CD4-positive, alpha-beta memory T cell (primary cell): ENCODE measurements around the gene SH3BGRL. TPM values are rescaled to one million over a fixed set of nuclear protein-coding genes. Genes with fewer than 3 reads are reported as not detected.

ENCODE experiments used
- CTCF ChIA-PET: fragments of 350-600 bp; sonication (Branson Sonifier 250); formaldehyde crosslinking; loops from one replicate; lab custom pipeline; 2021; ENCODE audit warnings: inconsistent platforms; ENCODE audit not compliant: partially characterized antibody; lab: Charles Lee
- POLR2A ChIA-PET: fragments of 350-600 bp; sonication (Branson Sonifier 250); formaldehyde crosslinking; loops from one replicate; lab custom pipeline; 2021; ENCODE audit not compliant: partially characterized antibody; lab: Charles Lee
- DNase-seq, 5 donors: peaks; one replicate each; pipeline versions ENCODE4 v3.0.0 to v3.0.0-alpha.2; 2020 to 2022; ENCODE audit warnings: mixed read lengths in 1 of 5
- H3K27ac ChIP-seq: one replicate; pipeline ENCODE4 v1.7.0; 2013; ENCODE audit warnings: low read depth, low read length
- H3K27me3 ChIP-seq: 2 replicates; pipeline ENCODE4 v1.7.0; 2013; ENCODE audit warnings: mild to moderate bottlenecking, low read length, moderate library complexity; ENCODE audit not compliant: insufficient read depth
- H3K36me3 ChIP-seq: 2 replicates; pipeline ENCODE4 v1.7.0; 2013; ENCODE audit warnings: mild to moderate bottlenecking, low read length, moderate library complexity; ENCODE audit not compliant: insufficient read depth
- H3K4me1 ChIP-seq: 2 replicates; pipeline ENCODE4 v1.7.0; 2013; ENCODE audit warnings: mild to moderate bottlenecking, low read length, moderate library complexity; ENCODE audit not compliant: insufficient read depth
- H3K4me3 ChIP-seq, 2 donors: one replicate each; pipeline ENCODE4 v1.7.0; 2013; ENCODE audit warnings: low read length in 2 of 2, mild to moderate bottlenecking in 1 of 2
- H3K9me3 ChIP-seq, 2 donors: one replicate each; pipeline ENCODE4 v1.7.0; 2013; ENCODE audit warnings: low read length in 2 of 2, control low read depth in 1 of 2; ENCODE audit not compliant: control insufficient read depth in 1 of 2
- H3K27ac Mint-ChIP-seq, 7 donors: one replicate each; pipeline ENCODE4 v1.8.0; 2020 to 2021; ENCODE audit warnings: mixed read lengths in 7 of 7, mild to moderate bottlenecking in 6 of 7, inconsistent platforms in 3 of 7, moderate library complexity in 3 of 7
- H3K27me3 Mint-ChIP-seq, 2 donors: one replicate each; pipeline ENCODE4 v1.8.0; 2020 to 2021; ENCODE audit warnings: mixed read lengths in 2 of 2
- H3K36me3 Mint-ChIP-seq, 2 donors: one replicate each; pipeline ENCODE4 v1.8.0; 2020 to 2021; ENCODE audit warnings: mixed read lengths in 2 of 2, inconsistent platforms in 1 of 2, mild to moderate bottlenecking in 1 of 2
- H3K4me1 Mint-ChIP-seq, 4 donors: one replicate each; pipeline ENCODE4 v1.8.0; 2020 to 2021; ENCODE audit warnings: mixed read lengths in 4 of 4, mild to moderate bottlenecking in 1 of 4
- H3K4me3 Mint-ChIP-seq, 8 donors: one replicate each; pipeline ENCODE4 v1.8.0; 2020 to 2021; ENCODE audit warnings: mixed read lengths in 8 of 8, mild to moderate bottlenecking in 7 of 8, moderate library complexity in 6 of 8, inconsistent platforms in 3 of 8
- H3K9me3 Mint-ChIP-seq, 8 donors: one replicate each; pipeline ENCODE4 v1.8.0; 2020 to 2021; ENCODE audit warnings: mixed read lengths in 8 of 8, mild to moderate bottlenecking in 5 of 8, inconsistent platforms in 3 of 8, moderate library complexity in 1 of 8
- intact Hi-C: fragments of 100-400 bp; cut with micrococcal nuclease; formaldehyde crosslinking; loops from one replicate; pipeline ENCODE4 v1.15.1; 2023
- polyA plus RNA-seq, 2 donors: library from polyadenylated mRNA; unstranded; fragments of 300-500 nt; fragmentation: Illumina TruSeq; gene quantifications; one replicate each; pipeline ENCODE4 v1.2.3, GENCODE V29; 2021
- total RNA-seq, 2 experiments: library from RNA; stranded (reverse); gene quantifications; one replicate each; pipeline ENCODE4 v1.2.3, GENCODE V29; 2021

SH3BGRL gene
- total and polyA plus RNA-seq, 4 experiments from 2014 or later: 81.4 to 242 (median 134) TPM

DNA sequence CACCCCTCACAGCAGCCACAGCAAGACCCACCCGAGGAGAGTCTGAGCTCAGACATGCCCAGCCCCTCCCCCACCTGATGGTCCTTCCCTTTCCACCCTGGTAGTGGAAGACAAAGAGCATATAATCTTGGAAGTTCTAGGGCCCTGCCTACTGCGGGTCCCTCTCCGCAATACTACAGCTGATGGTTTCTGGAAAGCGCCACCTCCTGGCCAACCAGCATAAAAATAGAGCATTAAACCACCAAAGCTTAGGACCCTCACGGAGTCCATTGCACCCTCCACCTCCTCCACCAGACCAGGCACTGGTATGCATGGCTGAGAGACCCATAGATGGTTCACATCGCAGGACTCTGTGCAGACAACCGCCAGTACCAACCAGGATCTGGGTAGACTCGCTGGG, 78.2 kb downstream of the SH3BGRL start:
- Mint-ChIP-seq H3K36me3 (peaks cover 44 to 58% of the 10 kb centered on the region in 2 donors), H3K4me1 (no peaks in the 10 kb centered on the region), H3K9me3 (peaks cover 0 to 14% (median 3%) of the 10 kb centered on the region in 8 donors), H3K27ac (no peak overlapping the region), H3K4me3 (no peak overlapping the region), H3K27me3 (no peaks in the 10 kb centered on the region)
- Histone ChIP-seq H3K27ac (no peak overlapping the region), H3K27me3 (no peaks in the 10 kb centered on the region), H3K4me1 (no peaks in the 10 kb centered on the region), H3K9me3 (no peaks in the 10 kb centered on the region), H3K4me3 (no peak overlapping the region), H3K36me3 (peaks cover 13% of the 10 kb centered on the region)
- ChIA-PET CTCF (no interaction called here), POLR2A (no interaction called here)
- DNase-seq: no peak
- intact Hi-C loops: no loop called here

GRCh38 chrX:81286075-81286474, 84.2 kb downstream of the SH3BGRL start:
- Mint-ChIP-seq H3K4me1 (no peaks in the 10 kb centered on the region), H3K27me3 (no peaks in the 10 kb centered on the region), H3K9me3 (peaks cover 0 to 30% (median 15%) of the 10 kb centered on the region in 8 donors), H3K36me3 (peaks cover 32 to 41% of the 10 kb centered on the region in 2 donors), H3K27ac (no peak overlapping the region), H3K4me3 (no peak overlapping the region)
- no peak overlapping the region for H3K27ac ChIP-seq
- intact Hi-C loops: no loop called here
- H3K4me3 ChIP-seq: no peak overlapping the region
- CTCF ChIA-PET: no interaction called here
- no peak for DNase-seq
- H3K27me3 ChIP-seq: no peaks in the 10 kb centered on the region
- POLR2A ChIA-PET: no interaction called here
- no peaks in the 10 kb centered on the region for H3K36me3 ChIP-seq
- H3K9me3 ChIP-seq: no peaks in the 10 kb centered on the region
- H3K4me1 ChIP-seq: no peaks in the 10 kb centered on the region

DNA sequence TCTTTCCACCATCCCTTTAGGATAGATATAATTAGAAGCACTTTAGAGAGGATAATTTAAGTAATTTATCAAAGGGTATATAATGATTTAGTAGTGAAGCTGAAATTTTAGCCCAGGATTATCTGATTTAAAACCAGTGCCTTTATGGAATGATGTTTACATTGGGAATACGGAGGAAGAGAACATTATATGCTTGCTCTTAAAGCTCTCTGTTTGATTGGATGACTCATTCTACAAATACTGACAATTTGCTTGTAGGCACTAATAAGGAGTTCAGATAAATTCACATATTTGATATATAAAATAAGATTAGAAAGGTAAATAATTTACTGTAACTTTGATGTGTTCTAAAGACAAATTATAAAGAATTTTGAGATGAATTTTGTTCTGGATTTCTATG, 84.7 kb downstream of the SH3BGRL start:
- no peak overlapping the region for H3K27ac Mint-ChIP-seq
- ChIA-PET POLR2A (no interaction called here), CTCF (no interaction called here)
- H3K4me1 Mint-ChIP-seq: no peaks in the 10 kb centered on the region
- intact Hi-C loops: no loop called here
- no peak for DNase-seq
- H3K27me3 Mint-ChIP-seq: no peaks in the 10 kb centered on the region
- no peaks in the 10 kb centered on the region for H3K4me1 ChIP-seq
- no peaks in the 10 kb centered on the region for H3K36me3 ChIP-seq
- H3K36me3 Mint-ChIP-seq: peaks cover 32 to 36% of the 10 kb centered on the region in 2 donors
- no peak overlapping the region for H3K4me3 ChIP-seq
- no peak overlapping the region for H3K4me3 Mint-ChIP-seq
- no peaks in the 10 kb centered on the region for H3K9me3 ChIP-seq
- no peak overlapping the region for H3K27ac ChIP-seq
- peaks cover 0 to 35% (median 18%) of the 10 kb centered on the region in 8 donors for H3K9me3 Mint-ChIP-seq
- no peaks in the 10 kb centered on the region for H3K27me3 ChIP-seq

GRCh38 chrX:81291996-81292395, 90.1 kb downstream of the SH3BGRL start:
- CTCF ChIA-PET: no interaction called here
- Histone ChIP-seq H3K36me3 (no peaks in the 10 kb centered on the region), H3K4me1 (no peaks in the 10 kb centered on the region), H3K27ac (no peak overlapping the region), H3K4me3 (no peak overlapping the region), H3K27me3 (no peaks in the 10 kb centered on the region), H3K9me3 (no peaks in the 10 kb centered on the region)
- H3K27ac Mint-ChIP-seq: no peak overlapping the region
- no peaks in the 10 kb centered on the region for H3K4me1 Mint-ChIP-seq
- H3K9me3 Mint-ChIP-seq: peaks cover 0 to 43% (median 25%) of the 10 kb centered on the region in 8 donors
- H3K27me3 Mint-ChIP-seq: no peaks in the 10 kb centered on the region
- POLR2A ChIA-PET: no interaction called here
- H3K36me3 Mint-ChIP-seq: peaks cover 53 to 59% of the 10 kb centered on the region in 2 donors
- intact Hi-C loops: no loop called here
- H3K4me3 Mint-ChIP-seq: no peak overlapping the region
- no peak for DNase-seq

DNA sequence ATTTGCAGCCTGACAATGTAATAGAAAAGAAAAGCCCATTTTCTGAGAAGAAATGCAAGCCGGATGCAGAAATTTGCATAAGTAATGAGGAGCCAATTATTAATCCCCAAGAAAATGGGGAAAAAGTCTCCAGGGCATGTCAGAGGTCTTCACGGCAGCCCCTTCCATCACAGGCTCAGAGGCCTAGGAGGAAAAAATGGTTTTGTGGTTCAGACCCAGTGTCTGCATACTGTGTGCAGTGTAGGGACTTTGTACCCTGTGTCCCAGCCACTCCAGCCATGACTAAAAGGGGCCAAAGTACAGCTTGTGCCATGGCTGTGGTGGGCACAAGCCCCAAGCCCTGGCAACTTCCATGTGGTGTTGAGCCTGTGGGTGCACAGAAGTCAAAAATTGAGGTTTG, 92.2 kb downstream of the SH3BGRL start:
- CTCF ChIA-PET: no interaction called here
- H3K4me3 Mint-ChIP-seq: no peak overlapping the region
- intact Hi-C loops: no loop called here

DNA sequence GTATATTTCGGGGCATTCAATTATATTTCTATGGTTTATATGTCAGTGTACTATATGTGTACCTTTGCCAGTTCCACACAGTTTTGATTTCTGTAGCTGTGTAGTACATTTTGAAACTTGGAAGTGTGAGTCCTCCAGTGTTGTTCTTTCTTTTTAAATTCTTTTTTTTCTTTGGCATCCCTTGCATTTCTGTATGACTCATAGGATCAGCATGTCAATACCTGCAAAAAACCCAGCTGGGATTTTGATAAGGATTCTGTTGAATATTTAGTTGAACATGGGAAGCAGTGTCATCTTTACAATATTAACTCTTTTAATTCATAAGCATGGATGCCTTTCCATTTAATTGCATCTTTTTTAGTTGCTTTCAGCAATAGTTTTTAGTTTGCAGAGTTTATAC, 100.0 kb downstream of the SH3BGRL start:
- Histone ChIP-seq H3K4me1 (no peaks in the 10 kb centered on the region), H3K27me3 (no peaks in the 10 kb centered on the region), H3K4me3 (no peak overlapping the region), H3K36me3 (no peaks in the 10 kb centered on the region), H3K9me3 (no peaks in the 10 kb centered on the region), H3K27ac (no peak overlapping the region)
- Mint-ChIP-seq H3K4me1 (peaks cover 0 to 4% (median 2%) of the 10 kb centered on the region in 4 donors), H3K9me3 (no peaks in the 10 kb centered on the region), H3K27me3 (no peaks in the 10 kb centered on the region), H3K4me3 (no peak overlapping the region), H3K36me3 (peaks cover 3 to 15% of the 10 kb centered on the region in 2 donors), H3K27ac (no peak overlapping the region)
- DNase-seq: no peak
- intact Hi-C loops: no loop called here
- CTCF ChIA-PET: no interaction called here
- POLR2A ChIA-PET: no interaction called here

More for the DNA sequence above, 92.2 kb downstream of the SH3BGRL start:
- peaks cover 50 to 53% of the 10 kb centered on the region in 2 donors for H3K36me3 Mint-ChIP-seq
- no peaks in the 10 kb centered on the region for H3K4me1 Mint-ChIP-seq
- no peaks in the 10 kb centered on the region for H3K27me3 ChIP-seq
- DNase-seq: no peak
- POLR2A ChIA-PET: no interaction called here
- no peaks in the 10 kb centered on the region for H3K9me3 ChIP-seq
- no peaks in the 10 kb centered on the region for H3K36me3 ChIP-seq
- no peaks in the 10 kb centered on the region for H3K27me3 Mint-ChIP-seq
- no peak overlapping the region for H3K27ac ChIP-seq
- H3K4me1 ChIP-seq: no peaks in the 10 kb centered on the region
- no peak overlapping the region for H3K27ac Mint-ChIP-seq
- H3K9me3 Mint-ChIP-seq: peaks cover 0 to 39% (median 24%) of the 10 kb centered on the region in 8 donors
- no peak overlapping the region for H3K4me3 ChIP-seq

- POLR2A ChIA-PET: no interaction called here
- Histone ChIP-seq H3K9me3 (no peaks in the 10 kb centered on the region), H3K27ac (no peak overlapping the region), H3K4me1 (no peaks in the 10 kb centered on the region), H3K4me3 (no peak overlapping the region), H3K27me3 (no peaks in the 10 kb centered on the region), H3K36me3 (no peaks in the 10 kb centered on the region)
- Mint-ChIP-seq H3K4me3 (no peak overlapping the region), H3K36me3 (peaks cover 4 to 7% of the 10 kb centered on the region in 2 donors), H3K4me1 (peaks cover 0 to 4% (median 2%) of the 10 kb centered on the region in 4 donors), H3K27me3 (no peaks in the 10 kb centered on the region), H3K27ac (no peak overlapping the region), H3K9me3 (no peaks in the 10 kb centered on the region)
- intact Hi-C loops: no loop called here
- CTCF ChIA-PET: no interaction called here
- DNase-seq: no peak
Measured at GRCh38 chrX:81304563-81304962, 102.7 kb downstream of the SH3BGRL start.

- Mint-ChIP-seq H3K4me1 (peaks cover 0 to 4% (median 3%) of the 10 kb centered on the region in 4 donors), H3K4me3 (no peak overlapping the region), H3K27me3 (no peaks in the 10 kb centered on the region), H3K36me3 (peaks cover 4% of the 10 kb centered on the region in 2 donors), H3K27ac (no peak overlapping the region), H3K9me3 (no peaks in the 10 kb centered on the region)
- no peaks in the 10 kb centered on the region for H3K9me3 ChIP-seq
- H3K27ac ChIP-seq: no peak overlapping the region
- no peaks in the 10 kb centered on the region for H3K27me3 ChIP-seq
- no peaks in the 10 kb centered on the region for H3K36me3 ChIP-seq
- ChIA-PET POLR2A (no interaction called here), CTCF (no interaction called here)
- H3K4me1 ChIP-seq: no peaks in the 10 kb centered on the region
- DNase-seq: no peak
- intact Hi-C loops: no loop called here
- H3K4me3 ChIP-seq: no peak overlapping the region
Measured at GRCh38 chrX:81305240-81305639, 103.3 kb downstream of the SH3BGRL start.
